K562 (cell line): ENCODE results near the gene SMAD3.

Source experiments
- CBFB ChIP-seq: sonication (generic); formaldehyde crosslinking; IDR thresholded peaks from 2 replicates; pipeline ENCODE4 v1.4.0; 2020; ENCODE audit warnings: mild to moderate bottlenecking, missing genetic modification reagents
- EZH2 ChIP-seq: IDR thresholded peaks from 2 replicates; pipeline ENCODE4 v1.6.1; 2012; ENCODE audit warnings: low read depth, mild to moderate bottlenecking, inconsistent platforms, low read length, borderline replicate concordance
- FOXA1 ChIP-seq: fragments of 450-650 bp; IDR thresholded peaks from 2 replicates; pipeline ENCODE4 v1.6.1; 2016; ENCODE audit warnings: mild to moderate bottlenecking, borderline replicate concordance
- FOXP1 ChIP-seq: sonication (generic); formaldehyde crosslinking; IDR thresholded peaks from 2 replicates; pipeline ENCODE4 v1.8.0; 2022; ENCODE audit warnings: mild to moderate bottlenecking, missing genetic modification reagents
- SRF ChIP-seq, 2 experiments: fragments of 250-450, 450-650 bp in 1 of 2; sonication (Bioruptor Pico) in 1 of 2; sonication (generic) in 1 of 2; formaldehyde crosslinking; IDR thresholded peaks; 2 replicates each; pipeline versions ENCODE4 v1.5.0 to v1.5.1; 2020 to 2022; ENCODE audit warnings: mild to moderate bottlenecking in 1 of 2, missing genetic modification reagents in 1 of 2
- SUPT5H ChIP-seq: fragments of 450-650 bp; IDR thresholded peaks from 2 replicates; pipeline ENCODE4 v1.6.1; 2016
- TGIF2 ChIP-seq: sonication (generic); formaldehyde crosslinking; IDR thresholded peaks from 2 replicates; pipeline ENCODE4 v1.8.1; 2022; ENCODE audit warnings: mild to moderate bottlenecking, missing genetic modification reagents, moderate library complexity
- TF ChIP-seq, protein P1 (sequence below): fragments of 250-450 bp; sonication (Bioruptor Pico); IDR thresholded peaks from 2 replicates; pipeline ENCODE4 v1.8.0; 2021; ENCODE audit warnings: moderate library complexity, mild to moderate bottlenecking, inconsistent platforms
- TF ChIP-seq, protein P2 (sequence below): fragments of 450-650 bp; formaldehyde crosslinking; IDR thresholded peaks from 2 replicates; pipeline ENCODE4 v1.4.0; 2020; ENCODE audit warnings: mild to moderate bottlenecking, mixed read lengths
- TF ChIP-seq, protein P3 (sequence below): fragments of 250-450 bp; sonication (Bioruptor Pico); IDR thresholded peaks from 2 replicates; pipeline ENCODE4 v1.4.0; 2020; ENCODE audit warnings: mild to moderate bottlenecking, moderate library complexity
- TF ChIP-seq, protein P4 (sequence below): fragments of 450-650 bp; IDR thresholded peaks from 2 replicates; pipeline ENCODE4 v1.6.1; 2017; ENCODE audit warnings: mild to moderate bottlenecking, moderate library complexity
- TF ChIP-seq, protein P5 (sequence below): fragments of 450-650 bp; IDR thresholded peaks from 2 replicates; pipeline ENCODE4 v1.6.1; 2018; ENCODE audit not compliant: partially characterized antibody
- TF ChIP-seq, protein P6 (sequence below), 3 experiments: IDR thresholded peaks in 2 of 3; conservative IDR thresholded peaks in 1 of 3; 2 replicates each; pipeline ENCODE4 v1.5.1; 2011 to 2012; ENCODE audit warnings: low read length in 3 of 3, mild to moderate bottlenecking in 3 of 3, control low read depth in 2 of 3, improper control_type of control experiment in 1 of 3, inconsistent platforms in 1 of 3, low read depth in 1 of 3, mixed read lengths in 1 of 3, moderate library complexity in 1 of 3; ENCODE audit not compliant: insufficient read depth in 2 of 3

DNA sequence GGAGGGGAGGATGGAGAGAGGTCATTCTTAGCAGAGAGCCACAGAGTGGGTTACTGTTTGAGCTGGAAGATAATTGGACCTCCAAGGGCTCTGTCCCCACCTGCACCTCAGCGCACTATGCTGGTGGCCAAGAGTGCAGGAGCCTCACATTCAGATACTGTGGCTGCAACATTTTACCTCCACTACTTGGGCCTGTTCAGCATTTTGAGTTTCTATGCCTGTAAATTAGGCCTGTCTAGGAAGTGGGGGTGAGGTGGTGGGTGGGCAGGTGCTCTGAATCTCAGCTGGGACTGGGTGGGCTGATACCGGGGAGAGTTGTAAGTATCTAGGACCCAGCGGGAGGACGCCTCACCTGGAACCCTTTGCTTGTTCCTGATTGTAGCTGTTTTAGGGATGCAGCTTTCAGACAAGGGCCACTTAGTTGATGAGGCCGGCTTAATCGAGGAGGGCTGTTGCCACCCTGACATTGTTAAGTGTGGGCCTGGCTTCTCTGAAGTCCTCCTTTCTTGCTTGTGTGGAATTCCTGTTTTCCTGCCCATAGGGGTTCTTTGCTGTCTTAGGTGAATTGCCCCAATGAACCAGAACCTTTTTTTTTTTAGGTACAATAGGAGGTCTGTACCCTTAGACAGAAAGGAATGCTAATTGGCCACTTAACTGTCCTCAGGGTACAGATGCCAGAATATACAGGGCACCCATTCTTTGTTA, 83.8 kb downstream of the SMAD3 start:
- TF ChIP-seq SRF (CRISPR knock-in tag; IDR thresholded peaks at IDR 0.05) = no peak
- TF ChIP-seq, protein P1, sequence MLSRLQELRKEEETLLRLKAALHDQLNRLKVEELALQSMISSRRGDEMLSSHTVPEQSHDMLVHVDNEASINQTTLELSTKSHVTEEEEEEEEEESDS (CRISPR knock-in tag) = no peak
- TF ChIP-seq, protein P2, sequence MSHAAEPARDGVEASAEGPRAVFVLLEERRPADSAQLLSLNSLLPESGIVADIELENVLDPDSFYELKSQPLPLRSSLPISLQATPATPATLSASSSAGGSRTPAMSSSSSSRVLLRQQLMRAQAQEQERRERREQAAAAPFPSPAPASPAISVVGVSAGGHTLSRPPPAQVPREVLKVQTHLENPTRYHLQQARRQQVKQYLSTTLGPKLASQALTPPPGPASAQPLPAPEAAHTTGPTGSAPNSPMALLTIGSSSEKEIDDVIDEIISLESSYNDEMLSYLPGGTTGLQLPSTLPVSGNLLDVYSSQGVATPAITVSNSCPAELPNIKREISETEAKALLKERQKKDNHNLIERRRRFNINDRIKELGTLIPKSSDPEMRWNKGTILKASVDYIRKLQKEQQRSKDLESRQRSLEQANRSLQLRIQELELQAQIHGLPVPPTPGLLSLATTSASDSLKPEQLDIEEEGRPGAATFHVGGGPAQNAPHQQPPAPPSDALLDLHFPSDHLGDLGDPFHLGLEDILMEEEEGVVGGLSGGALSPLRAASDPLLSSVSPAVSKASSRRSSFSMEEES (CRISPR knock-in tag) = no peak
- TF ChIP-seq CBFB (CRISPR knock-in tag) = no peak
- TF ChIP-seq, protein P3, sequence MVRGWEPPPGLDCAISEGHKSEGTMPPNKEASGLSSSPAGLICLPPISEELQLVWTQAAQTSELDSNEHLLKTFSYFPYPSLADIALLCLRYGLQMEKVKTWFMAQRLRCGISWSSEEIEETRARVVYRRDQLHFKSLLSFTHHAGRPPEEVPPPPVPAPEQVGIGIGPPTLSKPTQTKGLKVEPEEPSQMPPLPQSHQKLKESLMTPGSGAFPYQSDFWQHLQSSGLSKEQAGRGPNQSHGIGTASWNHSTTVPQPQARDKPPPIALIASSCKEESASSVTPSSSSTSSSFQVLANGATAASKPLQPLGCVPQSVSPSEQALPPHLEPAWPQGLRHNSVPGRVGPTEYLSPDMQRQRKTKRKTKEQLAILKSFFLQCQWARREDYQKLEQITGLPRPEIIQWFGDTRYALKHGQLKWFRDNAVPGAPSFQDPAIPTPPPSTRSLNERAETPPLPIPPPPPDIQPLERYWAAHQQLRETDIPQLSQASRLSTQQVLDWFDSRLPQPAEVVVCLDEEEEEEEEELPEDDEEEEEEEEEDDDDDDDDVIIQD = no peak
- no peak for TF ChIP-seq FOXP1 (CRISPR knock-in tag)
- no peak for TF ChIP-seq SUPT5H
- TF ChIP-seq, protein P4, sequence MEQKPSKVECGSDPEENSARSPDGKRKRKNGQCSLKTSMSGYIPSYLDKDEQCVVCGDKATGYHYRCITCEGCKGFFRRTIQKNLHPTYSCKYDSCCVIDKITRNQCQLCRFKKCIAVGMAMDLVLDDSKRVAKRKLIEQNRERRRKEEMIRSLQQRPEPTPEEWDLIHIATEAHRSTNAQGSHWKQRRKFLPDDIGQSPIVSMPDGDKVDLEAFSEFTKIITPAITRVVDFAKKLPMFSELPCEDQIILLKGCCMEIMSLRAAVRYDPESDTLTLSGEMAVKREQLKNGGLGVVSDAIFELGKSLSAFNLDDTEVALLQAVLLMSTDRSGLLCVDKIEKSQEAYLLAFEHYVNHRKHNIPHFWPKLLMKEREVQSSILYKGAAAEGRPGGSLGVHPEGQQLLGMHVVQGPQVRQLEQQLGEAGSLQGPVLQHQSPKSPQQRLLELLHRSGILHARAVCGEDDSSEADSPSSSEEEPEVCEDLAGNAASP = no peak
- TF ChIP-seq FOXA1 = no peak
- no peak for TF ChIP-seq EZH2
- no peak for TF ChIP-seq TGIF2 (CRISPR knock-in tag)
- TF ChIP-seq, protein P5, sequence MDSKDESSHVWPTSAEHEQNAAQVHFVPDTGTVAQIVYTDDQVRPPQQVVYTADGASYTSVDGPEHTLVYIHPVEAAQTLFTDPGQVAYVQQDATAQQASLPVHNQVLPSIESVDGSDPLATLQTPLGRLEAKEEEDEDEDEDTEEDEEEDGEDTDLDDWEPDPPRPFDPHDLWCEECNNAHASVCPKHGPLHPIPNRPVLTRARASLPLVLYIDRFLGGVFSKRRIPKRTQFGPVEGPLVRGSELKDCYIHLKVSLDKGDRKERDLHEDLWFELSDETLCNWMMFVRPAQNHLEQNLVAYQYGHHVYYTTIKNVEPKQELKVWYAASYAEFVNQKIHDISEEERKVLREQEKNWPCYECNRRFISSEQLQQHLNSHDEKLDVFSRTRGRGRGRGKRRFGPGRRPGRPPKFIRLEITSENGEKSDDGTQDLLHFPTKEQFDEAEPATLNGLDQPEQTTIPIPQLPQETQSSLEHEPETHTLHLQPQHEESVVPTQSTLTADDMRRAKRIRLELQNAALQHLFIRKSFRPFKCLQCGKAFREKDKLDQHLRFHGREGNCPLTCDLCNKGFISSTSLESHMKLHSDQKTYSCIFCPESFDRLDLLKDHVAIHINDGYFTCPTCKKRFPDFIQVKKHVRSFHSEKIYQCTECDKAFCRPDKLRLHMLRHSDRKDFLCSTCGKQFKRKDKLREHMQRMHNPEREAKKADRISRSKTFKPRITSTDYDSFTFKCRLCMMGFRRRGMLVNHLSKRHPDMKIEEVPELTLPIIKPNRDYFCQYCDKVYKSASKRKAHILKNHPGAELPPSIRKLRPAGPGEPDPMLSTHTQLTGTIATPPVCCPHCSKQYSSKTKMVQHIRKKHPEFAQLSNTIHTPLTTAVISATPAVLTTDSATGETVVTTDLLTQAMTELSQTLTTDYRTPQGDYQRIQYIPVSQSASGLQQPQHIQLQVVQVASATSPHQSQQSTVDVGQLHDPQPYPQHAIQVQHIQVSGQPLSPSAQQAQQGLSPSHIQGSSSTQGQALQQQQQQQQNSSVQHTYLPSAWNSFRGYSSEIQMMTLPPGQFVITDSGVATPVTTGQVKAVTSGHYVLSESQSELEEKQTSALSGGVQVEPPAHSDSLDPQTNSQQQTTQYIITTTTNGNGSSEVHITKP = no peak
- TF ChIP-seq, protein P6, sequence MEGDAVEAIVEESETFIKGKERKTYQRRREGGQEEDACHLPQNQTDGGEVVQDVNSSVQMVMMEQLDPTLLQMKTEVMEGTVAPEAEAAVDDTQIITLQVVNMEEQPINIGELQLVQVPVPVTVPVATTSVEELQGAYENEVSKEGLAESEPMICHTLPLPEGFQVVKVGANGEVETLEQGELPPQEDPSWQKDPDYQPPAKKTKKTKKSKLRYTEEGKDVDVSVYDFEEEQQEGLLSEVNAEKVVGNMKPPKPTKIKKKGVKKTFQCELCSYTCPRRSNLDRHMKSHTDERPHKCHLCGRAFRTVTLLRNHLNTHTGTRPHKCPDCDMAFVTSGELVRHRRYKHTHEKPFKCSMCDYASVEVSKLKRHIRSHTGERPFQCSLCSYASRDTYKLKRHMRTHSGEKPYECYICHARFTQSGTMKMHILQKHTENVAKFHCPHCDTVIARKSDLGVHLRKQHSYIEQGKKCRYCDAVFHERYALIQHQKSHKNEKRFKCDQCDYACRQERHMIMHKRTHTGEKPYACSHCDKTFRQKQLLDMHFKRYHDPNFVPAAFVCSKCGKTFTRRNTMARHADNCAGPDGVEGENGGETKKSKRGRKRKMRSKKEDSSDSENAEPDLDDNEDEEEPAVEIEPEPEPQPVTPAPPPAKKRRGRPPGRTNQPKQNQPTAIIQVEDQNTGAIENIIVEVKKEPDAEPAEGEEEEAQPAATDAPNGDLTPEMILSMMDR (IDR thresholded peaks at IDR 0.05 in 2 of 3, conservative IDR thresholded peaks at IDR 0.05 in 1 of 3; ENCODE audit: insufficient read depth in 2 of 3, low read depth in 1 of 3, low read length in 3 of 3) = no peak
